IPS-18a (cell line): ENCODE data around the gene IL21R.
"Not testable (repeated sequence)": the region's sequence is repeated elsewhere in the genome, so short reads cannot be mapped to it uniquely, and the experiment has no call there.

ENCODE experiments used
- H3K27ac ChIP-seq: one replicate; pipeline ENCODE4 v1.5.1; 2013; ENCODE audit warnings: low read length
- H3K27me3 ChIP-seq: one replicate; pipeline ENCODE4 v1.6.1; 2013; ENCODE audit warnings: mild to moderate bottlenecking, low read length; ENCODE audit not compliant: control insufficient read depth, insufficient read depth
- H3K36me3 ChIP-seq: one replicate; pipeline ENCODE4 v1.6.1; 2013; ENCODE audit warnings: low read depth, low read length; ENCODE audit not compliant: control insufficient read depth
- H3K4me1 ChIP-seq: one replicate; pipeline ENCODE4 v1.6.1; 2013; ENCODE audit warnings: low read depth, low read length; ENCODE audit not compliant: control insufficient read depth
- H3K4me3 ChIP-seq: one replicate; pipeline ENCODE4 v1.5.1; 2013; ENCODE audit warnings: low read length
- H3K9ac ChIP-seq: one replicate; pipeline ENCODE4 v1.6.1; 2013; ENCODE audit warnings: mild to moderate bottlenecking, low read length, moderate library complexity
- H3K9me3 ChIP-seq: one replicate; pipeline ENCODE4 v1.6.1; 2013; ENCODE audit warnings: low read depth, low read length; ENCODE audit not compliant: control insufficient read depth

The IL21R gene

DNA sequence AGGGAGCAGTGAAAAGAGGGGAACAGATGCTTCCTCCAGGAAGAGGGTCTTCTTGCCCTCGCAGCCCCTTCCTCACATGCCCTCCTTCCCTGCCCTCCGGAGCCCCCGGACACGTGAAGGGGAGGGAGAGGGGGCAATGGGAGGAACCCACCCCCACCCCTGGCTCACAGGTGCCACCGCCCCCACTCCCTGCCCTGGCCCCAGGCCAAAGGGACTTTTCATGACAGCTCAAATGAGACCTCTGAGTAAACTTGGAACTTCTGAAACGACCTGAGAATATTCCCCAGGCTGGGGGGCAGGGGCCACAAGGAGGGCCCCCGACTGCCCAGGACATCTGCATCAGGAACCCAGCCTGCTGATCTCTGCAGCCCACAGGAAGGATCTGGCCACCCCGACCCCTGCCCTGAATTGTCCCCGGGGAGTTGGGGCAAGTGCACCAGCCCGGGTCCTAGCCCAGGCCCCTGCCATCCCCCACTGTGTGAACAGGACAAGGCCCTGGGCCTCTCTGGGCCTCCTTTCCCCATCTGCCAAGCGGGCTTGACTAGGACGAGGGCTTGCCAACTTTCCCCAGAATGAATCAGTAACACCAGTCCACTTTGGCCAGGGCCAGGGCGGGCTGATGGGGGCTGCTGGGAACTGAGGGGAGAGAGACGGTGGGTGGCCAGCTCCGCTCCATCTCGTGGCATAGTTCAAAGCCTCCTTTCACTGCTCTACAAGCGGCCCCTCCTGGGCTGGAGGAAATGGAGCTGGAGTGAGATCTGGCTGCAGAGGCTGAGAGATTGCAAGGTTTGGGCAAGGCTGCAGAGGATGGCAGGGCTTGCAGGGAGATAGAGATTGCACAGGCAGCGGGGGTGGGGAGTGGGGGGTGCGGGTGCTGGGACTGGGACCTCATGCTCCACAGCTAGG, 3.8 kb downstream of the IL21R start:
- H3K4me3 ChIP-seq: no peak overlapping the region

DNA sequence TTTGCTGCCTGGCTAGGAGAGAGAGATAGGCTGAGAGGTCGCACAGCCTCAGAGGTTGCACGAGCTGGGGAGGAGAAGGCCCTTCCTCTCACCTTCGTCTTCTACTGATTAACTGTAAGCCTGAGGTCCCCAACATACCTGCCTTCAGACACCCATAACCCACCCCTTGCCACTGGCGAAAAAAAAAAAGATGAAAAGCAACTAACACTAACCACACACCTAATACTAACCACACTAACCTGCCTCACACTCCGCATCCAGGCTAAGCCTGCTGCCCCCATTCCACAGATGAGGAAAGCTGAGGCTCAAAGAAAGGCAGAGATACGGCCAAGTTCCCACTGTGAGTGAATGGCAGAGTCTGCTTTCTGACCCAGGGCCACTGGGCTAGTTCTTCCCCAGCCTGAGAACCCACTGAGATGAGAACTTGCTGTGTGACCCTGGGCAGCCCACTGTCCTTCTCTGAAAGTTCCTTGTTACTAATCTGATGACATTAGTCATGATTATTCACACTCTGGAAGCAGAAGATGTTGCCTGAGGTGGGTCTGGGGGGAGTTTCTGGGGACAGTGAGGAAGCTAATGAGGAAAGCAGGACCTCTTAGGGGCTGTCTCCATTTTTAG, 4.6 kb downstream of the IL21R start:
- Histone ChIP-seq H3K4me3 (no peak overlapping the region), H3K36me3 (no peaks in the 10 kb centered on the region), H3K27me3 (no peaks in the 10 kb centered on the region), H3K27ac (no peak overlapping the region), H3K9me3 (no peaks in the 10 kb centered on the region), H3K4me1 (peaks cover 8% of the 10 kb centered on the region), H3K9ac (no peak overlapping the region)

More for the DNA sequence above, 3.8 kb downstream of the IL21R start:
- Histone ChIP-seq H3K27me3 (no peaks in the 10 kb centered on the region), H3K4me1 (peaks cover 8% of the 10 kb centered on the region), H3K27ac (no peak overlapping the region), H3K9ac (no peak overlapping the region), H3K36me3 (no peaks in the 10 kb centered on the region), H3K9me3 (no peaks in the 10 kb centered on the region)

DNA sequence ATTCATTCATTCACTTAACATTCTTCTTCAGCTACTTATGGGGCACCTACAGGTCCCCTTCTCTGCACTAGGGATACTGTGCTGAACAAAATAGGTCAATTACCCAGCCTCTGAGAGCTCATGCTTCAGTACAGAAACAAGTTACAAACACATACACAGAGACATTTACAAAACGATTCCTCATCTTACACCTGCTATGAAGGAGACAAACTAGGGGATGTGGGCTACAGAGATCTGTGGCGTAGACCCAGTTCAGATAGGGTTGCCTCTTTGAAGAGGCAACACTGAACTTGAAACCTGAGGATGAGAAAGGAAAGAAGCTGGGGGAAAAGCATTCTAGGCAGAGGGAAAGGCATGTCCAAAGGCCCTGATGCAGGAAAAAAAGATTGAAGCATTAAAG, 5.2 kb downstream of the IL21R start:
- Histone ChIP-seq H3K27ac (no peak overlapping the region), H3K36me3 (no peaks in the 10 kb centered on the region), H3K9me3 (no peaks in the 10 kb centered on the region), H3K9ac (no peak overlapping the region), H3K4me1 (peaks cover 8% of the 10 kb centered on the region), H3K27me3 (no peaks in the 10 kb centered on the region), H3K4me3 (no peak overlapping the region)

DNA sequence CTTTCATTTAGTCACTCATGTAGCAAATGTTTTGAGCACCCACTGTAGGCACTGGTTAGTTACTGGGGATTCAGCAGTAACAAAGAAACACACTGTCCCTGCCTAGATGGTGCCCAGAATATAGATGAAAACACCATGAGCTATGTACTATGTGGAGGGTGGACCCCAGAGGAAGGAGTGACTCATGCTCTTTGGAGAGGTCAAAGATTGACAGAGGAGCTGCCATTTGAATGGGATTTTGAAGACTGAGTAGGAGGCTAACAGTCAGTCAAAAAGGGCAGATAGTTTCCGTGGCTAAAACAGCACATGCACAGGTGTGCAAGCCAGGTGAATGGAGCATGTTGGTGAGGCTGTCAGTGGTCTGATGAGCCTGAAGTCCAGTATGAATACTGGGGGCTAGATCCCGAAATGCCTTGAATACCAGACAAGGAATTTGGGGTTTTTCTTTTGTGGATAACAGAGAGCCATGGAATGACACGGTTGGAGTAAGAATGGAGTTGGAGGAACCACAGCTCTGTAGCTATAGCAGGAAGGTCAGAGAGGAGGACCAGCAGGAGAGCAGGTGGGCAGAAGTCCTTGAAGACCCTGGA, 6.1 kb downstream of the IL21R start:
- Histone ChIP-seq H3K9ac (no peak overlapping the region), H3K27me3 (no peaks in the 10 kb centered on the region), H3K4me1 (peaks cover 8% of the 10 kb centered on the region), H3K9me3 (no peaks in the 10 kb centered on the region), H3K36me3 (no peaks in the 10 kb centered on the region), H3K27ac (no peak overlapping the region), H3K4me3 (no peak overlapping the region)

DNA sequence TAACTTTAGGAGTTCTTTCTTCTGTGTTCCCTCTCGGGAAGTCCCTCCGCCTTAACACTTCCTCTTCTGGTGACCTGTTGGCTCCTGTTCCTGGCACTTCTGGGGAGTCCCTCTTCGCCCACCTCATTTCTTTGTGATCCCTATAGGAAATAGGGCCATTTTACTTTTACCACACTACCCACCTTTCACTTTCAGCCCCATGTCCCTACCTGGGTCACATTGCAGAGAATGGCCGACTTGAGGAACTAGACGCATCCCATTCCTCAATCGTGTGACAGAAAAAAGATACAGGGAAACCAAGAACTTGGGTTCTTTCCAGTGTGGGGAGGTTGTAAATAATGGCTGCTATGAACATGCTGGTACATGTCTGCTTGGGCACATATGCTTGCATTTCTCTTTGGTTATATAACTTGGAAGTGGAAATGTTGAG, 6.6 kb downstream of the IL21R start:
- Histone ChIP-seq H3K9ac (no peak overlapping the region), H3K9me3 (no peaks in the 10 kb centered on the region), H3K27ac (no peak overlapping the region), H3K36me3 (no peaks in the 10 kb centered on the region), H3K4me1 (peaks cover 8% of the 10 kb centered on the region), H3K4me3 (no peak overlapping the region), H3K27me3 (no peaks in the 10 kb centered on the region)

DNA sequence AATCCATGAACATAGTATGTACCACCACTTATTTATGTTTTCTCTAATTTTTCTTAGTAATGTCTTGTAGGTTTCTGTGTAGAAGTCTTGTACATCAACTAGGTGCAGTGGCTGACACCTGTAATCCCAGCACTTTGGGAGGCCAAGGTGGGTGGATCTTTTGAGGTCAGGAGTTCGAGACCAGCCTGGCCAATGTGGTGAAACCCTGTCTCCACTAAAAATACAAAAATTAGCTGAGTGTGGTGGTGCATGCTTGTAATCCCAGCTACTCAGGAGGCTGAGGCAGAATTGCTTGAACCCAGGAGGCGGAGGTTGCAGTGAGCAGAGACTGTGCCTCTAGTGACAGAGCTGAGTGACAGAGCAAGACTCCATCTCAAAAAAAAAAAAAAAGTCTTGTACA, 8.0 kb downstream of the IL21R start:
- not testable (repeated sequence) for H3K36me3 ChIP-seq, H3K9ac ChIP-seq, H3K4me1 ChIP-seq, H3K4me3 ChIP-seq, H3K27ac ChIP-seq, H3K9me3 ChIP-seq, H3K27me3 ChIP-seq

DNA sequence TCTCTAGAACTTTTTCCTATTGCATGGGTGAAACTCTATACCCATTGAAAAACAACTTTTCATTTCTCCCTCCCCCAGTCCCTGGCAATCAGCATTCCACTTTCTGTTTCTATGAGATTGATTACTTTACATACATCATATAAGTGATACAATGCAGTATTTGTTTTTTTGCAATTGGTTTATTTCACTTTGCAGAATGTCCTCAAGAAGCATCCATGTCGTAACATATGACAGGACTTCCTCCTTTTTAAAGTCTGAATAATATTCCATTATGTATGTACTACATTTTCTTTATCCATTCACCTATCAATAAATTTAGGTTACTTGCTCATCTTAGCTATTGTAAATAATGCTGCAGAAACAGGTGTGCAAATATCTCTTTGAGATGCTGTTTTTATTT, 8.8 kb downstream of the IL21R start:
- Histone ChIP-seq H3K4me1 (peaks cover 8% of the 10 kb centered on the region), H3K27me3 (no peaks in the 10 kb centered on the region), H3K9ac (no peak overlapping the region), H3K36me3 (no peaks in the 10 kb centered on the region), H3K4me3 (no peak overlapping the region), H3K27ac (no peak overlapping the region), H3K9me3 (no peaks in the 10 kb centered on the region)

DNA sequence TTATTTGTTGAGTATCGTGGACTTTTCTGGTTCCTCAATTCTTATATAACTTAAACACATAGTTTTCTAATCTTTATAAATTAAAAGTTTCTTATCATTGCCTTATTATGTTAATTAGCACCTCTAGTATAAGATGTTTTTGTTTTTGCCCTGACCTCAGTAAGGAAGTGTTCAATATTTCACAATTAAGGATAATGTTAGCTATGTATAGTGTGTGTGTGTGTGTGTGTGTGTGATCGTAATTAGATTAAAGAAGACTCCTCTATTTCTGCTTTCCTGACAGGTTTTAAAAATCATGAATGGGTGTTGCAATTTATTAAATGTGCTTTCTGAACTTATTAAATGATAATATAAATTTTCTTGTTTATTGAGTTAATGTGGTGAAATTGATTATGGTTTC, 12.0 kb downstream of the IL21R start:
- no peaks in the 10 kb centered on the region for H3K36me3 ChIP-seq
- H3K27me3 ChIP-seq: no peaks in the 10 kb centered on the region
- H3K9ac ChIP-seq: no peak overlapping the region
- no peaks in the 10 kb centered on the region for H3K9me3 ChIP-seq
- H3K4me3 ChIP-seq: no peak overlapping the region
- no peak overlapping the region for H3K27ac ChIP-seq
- H3K4me1 ChIP-seq: peaks cover 5% of the 10 kb centered on the region

DNA sequence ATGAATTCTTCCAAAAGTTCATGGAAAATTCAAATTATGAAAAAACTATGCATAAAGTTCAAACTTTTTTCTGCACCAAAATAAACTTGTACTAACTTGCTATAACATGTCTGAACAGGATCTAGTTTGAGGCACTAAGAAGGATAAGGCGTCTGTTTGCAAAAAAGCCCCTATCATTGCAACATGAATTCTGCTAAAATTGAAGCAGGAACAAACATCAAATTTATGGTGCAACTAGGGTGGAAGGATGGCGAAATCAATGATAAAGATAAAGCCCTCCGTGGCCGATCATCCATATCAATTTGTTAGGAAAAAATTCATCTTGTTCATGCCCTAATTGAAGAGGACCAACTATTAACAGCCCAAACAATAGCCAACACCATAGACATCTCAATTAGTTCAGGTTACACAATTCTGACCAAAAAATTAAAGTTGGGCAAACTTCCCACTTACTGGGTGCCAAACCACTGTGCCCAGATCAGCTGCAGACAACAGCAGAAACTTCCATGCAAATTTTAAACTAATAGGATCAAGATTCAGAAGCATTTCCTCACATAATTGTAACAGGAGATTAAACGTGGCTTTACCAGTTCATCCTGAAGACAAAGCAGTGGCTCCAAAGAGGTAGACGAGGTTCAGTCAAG, 12.9 kb downstream of the IL21R start:
- Histone ChIP-seq H3K27ac (no peak overlapping the region), H3K27me3 (no peaks in the 10 kb centered on the region), H3K9ac (no peak overlapping the region), H3K4me1 (peaks cover 5% of the 10 kb centered on the region), H3K4me3 (no peak overlapping the region), H3K9me3 (no peaks in the 10 kb centered on the region), H3K36me3 (no peaks in the 10 kb centered on the region)

DNA sequence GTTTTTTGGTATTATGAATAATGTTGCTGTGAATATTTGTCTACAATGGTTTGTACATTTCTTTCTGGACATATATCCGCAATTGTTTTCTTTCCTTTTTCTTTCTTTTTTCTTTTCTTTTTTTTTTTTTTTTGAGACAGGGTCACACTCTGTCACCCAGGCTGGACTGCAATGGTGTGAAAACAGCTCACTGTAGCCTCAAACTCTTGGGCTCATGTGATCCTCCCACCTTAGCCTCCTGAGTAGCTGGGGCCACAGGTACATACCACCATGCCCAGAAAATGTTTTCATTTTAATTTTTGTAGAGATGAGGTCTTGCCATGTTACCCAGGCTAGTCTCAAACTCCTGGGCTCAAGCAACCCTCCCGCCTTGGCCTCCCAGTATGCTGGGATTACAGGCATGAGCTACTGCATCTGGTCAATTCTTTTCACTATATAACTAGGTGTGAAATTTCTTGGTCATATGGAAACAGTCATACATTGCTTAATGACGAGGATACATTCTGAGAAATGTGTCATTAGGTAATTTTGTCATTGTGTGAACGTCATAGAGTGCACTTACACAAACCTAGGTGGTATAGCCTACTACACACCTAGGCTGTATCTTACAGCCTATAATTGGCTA, 15.2 kb downstream of the IL21R start:
- H3K4me1 ChIP-seq: no peaks in the 10 kb centered on the region
- H3K4me3 ChIP-seq: no peak overlapping the region
- H3K27me3 ChIP-seq: no peaks in the 10 kb centered on the region
- no peak overlapping the region for H3K9ac ChIP-seq
- no peak overlapping the region for H3K27ac ChIP-seq
- H3K36me3 ChIP-seq: no peaks in the 10 kb centered on the region
- peaks cover 10% of the 10 kb centered on the region for H3K9me3 ChIP-seq
